ENCODE results near the gene ENSA.

- TF ChIP-seq CTCF (IDR thresholded peaks at IDR 0.05) (peak; percentile 60 to 69 (median 61)), POLR2A (IDR thresholded peaks at IDR 0.05) (no peak)
These were observed 7.7 kb downstream of the ENSA start for GRCh38 chr1:150621497-150622302.

Measured in testis (tissue), 2 donors.